Activated CD4-positive, alpha-beta T cell treated with anti-CD3 and anti-CD28 coated beads, Interleukin-2, amount 10 ng/mL, durations not matched to agents 24 days and 14 days (primary cell): ENCODE measurements around the gene FBXL3. TPM values are rescaled to one million over a fixed set of nuclear protein-coding genes. Genes with fewer than 3 reads are reported as not detected.
"Not testable (repeated sequence)": the region's sequence is repeated elsewhere in the genome, so short reads cannot be mapped to it uniquely, and the experiment has no call there.

ENCODE experiments used
- DNase-seq: peaks from one replicate; pipeline ENCODE4 v3.0.0; 2022
- H3K27ac Mint-ChIP-seq: one replicate; pipeline ENCODE4 v1.8.0; 2022; ENCODE audit warnings: mild to moderate bottlenecking, mixed read lengths
- H3K27me3 Mint-ChIP-seq: one replicate; pipeline ENCODE4 v1.8.0; 2022; ENCODE audit warnings: mixed read lengths
- H3K36me3 Mint-ChIP-seq: one replicate; pipeline ENCODE4 v1.8.0; 2022; ENCODE audit warnings: low read depth, mild to moderate bottlenecking, mixed read lengths
- H3K4me1 Mint-ChIP-seq: one replicate; pipeline ENCODE4 v1.8.0; 2021; ENCODE audit warnings: mixed read lengths
- H3K4me3 Mint-ChIP-seq: one replicate; pipeline ENCODE4 v1.8.0; 2022; ENCODE audit warnings: mild to moderate bottlenecking, moderate library complexity, mixed read lengths
- H3K9me3 Mint-ChIP-seq: one replicate; pipeline ENCODE4 v1.8.0; 2021; ENCODE audit warnings: mixed read lengths
- intact Hi-C: fragments of 100-400 bp; cut with micrococcal nuclease; formaldehyde crosslinking; loops from one replicate; pipeline ENCODE4 v1.15.1; 2023
- total RNA-seq: library from RNA; stranded (reverse); gene quantifications from 2 replicates; pipeline ENCODE4 v1.2.3, GENCODE V29; 2022

Gene FBXL3
- total RNA-seq, 1 donor from 2014 or later: 41.6 TPM

GRCh38 chr13:76969488-76970365 is 57.2 kb downstream of the FBXL3 start:
- Mint-ChIP-seq H3K9me3 (no peaks in the 10 kb centered on the region), H3K36me3 (no peaks in the 10 kb centered on the region), H3K4me1 (peaks cover 2% of the 10 kb centered on the region), H3K4me3 (no peak overlapping the region), H3K27ac (no peak overlapping the region), H3K27me3 (peaks cover 28% of the 10 kb centered on the region)
- no peak for DNase-seq
- intact Hi-C loops: no loop called here

- H3K27ac Mint-ChIP-seq: no peak overlapping the region
- H3K9me3 Mint-ChIP-seq: no peaks in the 10 kb centered on the region
- H3K27me3 Mint-ChIP-seq: peaks cover 18% of the 10 kb centered on the region
- H3K4me1 Mint-ChIP-seq: peaks cover 2% of the 10 kb centered on the region
- no peak for DNase-seq
- intact Hi-C loops: no loop called here
- no peaks in the 10 kb centered on the region for H3K36me3 Mint-ChIP-seq
- no peak overlapping the region for H3K4me3 Mint-ChIP-seq
Measured at GRCh38 chr13:76968041-76968440, 58.9 kb downstream of the FBXL3 start.

GRCh38 chr13:76967031-76967430 is 59.9 kb downstream of the FBXL3 start:
- Mint-ChIP-seq H3K4me3 (no peak overlapping the region), H3K9me3 (no peaks in the 10 kb centered on the region), H3K4me1 (peaks cover 1% of the 10 kb centered on the region), H3K27ac (no peak overlapping the region), H3K36me3 (no peaks in the 10 kb centered on the region), H3K27me3 (peaks cover 8% of the 10 kb centered on the region)
- intact Hi-C loops: no loop called here
- no peak for DNase-seq

DNA sequence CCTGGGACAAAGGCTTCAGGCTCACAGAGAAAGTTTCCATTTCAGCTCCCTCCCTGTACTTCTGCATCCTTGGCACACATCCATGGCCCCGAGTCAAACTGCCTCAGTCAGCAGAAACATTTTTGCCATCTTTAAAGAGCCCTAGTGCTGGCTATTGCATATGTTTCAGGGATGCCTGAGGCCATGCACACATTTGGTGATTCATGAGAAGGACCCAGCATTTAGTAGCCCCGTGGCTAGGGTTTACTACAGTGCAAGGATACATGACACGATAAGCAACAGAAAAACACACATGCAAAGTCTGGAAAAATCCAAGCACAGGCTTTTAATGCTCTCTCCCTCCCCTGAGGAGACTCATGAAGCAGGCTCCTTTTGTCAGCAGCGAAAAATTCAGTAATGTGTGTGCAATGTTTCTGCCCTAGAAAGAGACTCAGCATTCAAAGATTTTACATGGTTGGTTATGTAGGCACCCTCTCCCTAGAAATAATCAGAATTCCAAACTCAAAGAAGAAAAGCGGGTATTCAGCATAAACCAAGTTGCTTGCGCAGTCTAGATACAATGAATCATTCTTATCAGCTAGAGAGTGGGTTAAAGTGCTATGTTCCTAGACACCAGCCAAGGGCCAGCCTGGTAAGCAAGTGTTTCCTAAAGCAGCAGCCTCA is 61.1 kb downstream of the FBXL3 start:
- no peak for DNase-seq
- intact Hi-C loops: no loop called here
- Mint-ChIP-seq H3K27me3 (peaks cover 2% of the 10 kb centered on the region), H3K4me3 (no peak overlapping the region), H3K36me3 (no peaks in the 10 kb centered on the region), H3K27ac (no peak overlapping the region), H3K9me3 (peaks cover under 1% of the 10 kb centered on the region), H3K4me1 (no peaks in the 10 kb centered on the region)

DNA sequence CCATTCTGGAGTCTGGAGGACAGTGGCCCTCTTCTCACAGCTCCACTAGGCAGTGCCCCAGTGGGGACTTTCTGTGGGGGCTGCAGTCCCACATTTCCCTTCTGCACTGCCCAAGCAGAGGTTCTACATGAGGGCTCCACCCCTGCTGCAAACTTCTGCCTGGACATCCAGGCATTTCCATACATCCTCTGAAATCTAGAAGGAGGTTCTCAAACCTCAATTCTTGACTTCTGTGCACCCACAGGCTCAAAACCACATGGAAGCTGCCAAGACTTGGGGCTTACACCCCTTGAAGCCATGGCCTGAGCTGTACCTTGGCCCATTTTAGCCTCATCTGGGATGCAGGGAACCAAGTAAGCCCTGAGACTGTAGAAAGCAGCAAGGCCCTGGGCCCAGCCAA is 67.2 kb downstream of the FBXL3 start:
- H3K27me3 Mint-ChIP-seq, H3K4me3 Mint-ChIP-seq, H3K36me3 Mint-ChIP-seq, H3K9me3 Mint-ChIP-seq, intact Hi-C loops, H3K4me1 Mint-ChIP-seq, DNase-seq, H3K27ac Mint-ChIP-seq: not testable (repeated sequence)

DNA sequence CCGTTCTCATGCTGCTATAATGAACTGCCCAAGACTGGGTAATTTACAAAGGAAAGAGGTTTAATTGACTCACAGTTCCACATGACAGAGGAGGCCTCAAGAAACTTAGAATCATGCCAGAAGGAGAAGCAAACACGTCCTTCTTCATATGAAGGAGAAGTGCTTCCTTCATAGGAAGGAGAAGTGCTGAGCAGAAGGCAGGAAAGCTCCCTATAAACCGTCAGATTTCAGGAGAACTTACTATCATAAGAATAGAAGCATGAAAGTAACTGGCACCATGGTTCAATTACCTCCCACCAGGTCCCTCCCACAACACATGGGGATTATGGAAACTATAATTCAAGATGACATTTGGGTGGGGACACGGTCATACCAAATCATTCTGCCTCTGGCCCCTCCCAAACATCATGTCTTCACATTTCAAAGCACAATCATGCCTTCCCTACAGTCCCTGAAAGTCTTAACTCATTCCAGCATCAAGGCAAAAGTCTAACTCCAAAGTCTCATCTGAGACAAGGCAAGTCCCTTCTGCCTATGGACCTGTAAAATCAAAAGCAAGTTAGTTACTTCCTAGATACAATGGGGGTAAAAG is 68.0 kb downstream of the FBXL3 start:
- H3K4me3 Mint-ChIP-seq: no peak overlapping the region
- peaks cover 8% of the 10 kb centered on the region for H3K9me3 Mint-ChIP-seq
- no peaks in the 10 kb centered on the region for H3K4me1 Mint-ChIP-seq
- no peaks in the 10 kb centered on the region for H3K36me3 Mint-ChIP-seq
- intact Hi-C loops: no loop called here
- no peak for DNase-seq
- no peaks in the 10 kb centered on the region for H3K27me3 Mint-ChIP-seq
- no peak overlapping the region for H3K27ac Mint-ChIP-seq

GRCh38 chr13:76955661-76956060 is 71.3 kb downstream of the FBXL3 start:
- H3K4me1 Mint-ChIP-seq: no peaks in the 10 kb centered on the region
- peaks cover 5% of the 10 kb centered on the region for H3K27me3 Mint-ChIP-seq
- H3K27ac Mint-ChIP-seq: no peak overlapping the region
- H3K36me3 Mint-ChIP-seq: no peaks in the 10 kb centered on the region
- peaks cover 5% of the 10 kb centered on the region for H3K9me3 Mint-ChIP-seq
- DNase-seq: no peak
- no peak overlapping the region for H3K4me3 Mint-ChIP-seq
- intact Hi-C loops: no loop called here

Other genes starting within 250 kb of the FBXL3 start
- 11.8 and 12.9 TPM in 2 replicates for gene KCTD12, start 140.8 kb downstream of the FBXL3 start, total RNA-seq
- not detected in 2 replicates for gene ACOD1, start 78.6 kb downstream of the FBXL3 start, total RNA-seq
- gene CLN5, start 35.1 kb downstream of the FBXL3 start, total RNA-seq: 15.6 and 15.7 TPM in 2 replicates